Pancreas (tissue), 10 donors: ENCODE measurements around the gene TBX1. TPM values are rescaled to one million over a fixed set of nuclear protein-coding genes. Genes with fewer than 3 reads are reported as not detected.

Experiments used
- ATAC-seq, 4 donors: fragments of 200-7000 bp; cut with Tn5 transposase; one replicate each; pipeline versions ENCODE4 v1.8.0 to v1.9.1; 2020; ENCODE audit warnings: mild to moderate bottlenecking in 4 of 4, moderate library complexity in 4 of 4
- DNase-seq, 6 donors: peaks; one replicate each; pipeline ENCODE4 v3.0.0-alpha.2; 2020
- FAIRE-seq: peaks from 2 replicates; lab custom pipeline; 2012; peaks lifted over from hg19 to GRCh38; lab: Jason Lieb, UNC
- H3K27ac ChIP-seq, 4 donors: fragments of 200-600 bp; sonication (generic); 1 replicate in 3 of 4; 2 replicates in 1 of 4; pipeline versions ENCODE4 v1.5.0 to v1.8.0; 2020
- H3K27me3 ChIP-seq, 4 donors: fragments of 200-600 bp; one replicate each; pipeline ENCODE4 v1.8.0; 2021
- H3K36me3 ChIP-seq, 3 donors: fragments of 200-600 bp; sonication (generic) in 1 of 3; one replicate each; pipeline versions ENCODE4 v1.5.0 to v1.8.0; 2020 to 2021
- H3K4me1 ChIP-seq, 3 donors: fragments of 200-600 bp; one replicate each; pipeline ENCODE4 v1.8.0; 2021
- H3K4me3 ChIP-seq, 4 donors: fragments of 200-600 bp; sonication (generic) in 2 of 4; one replicate each; pipeline versions ENCODE4 v1.5.0 to v1.8.0; 2020 to 2021
- H3K9me3 ChIP-seq, 4 donors: fragments of 200-600 bp; one replicate each; pipeline ENCODE4 v1.8.0; 2021
- CTCF ChIP-seq, 4 donors: fragments of 200-600 bp; sonication (generic) in 3 of 4; IDR thresholded peaks; one replicate each; pipeline versions ENCODE4 v1.5.0 to v1.8.0; 2021; ENCODE audit warnings: antibody characterized with exemption in 4 of 4
- WGBS, 2 donors: extraction: QIAGEN DNeasy Blood & Tissue Kit; methylation state at CpG; one replicate each; pipeline ENCODE4 v1.1.7; 2013; 5-methylcytosine and 5-hydroxymethylcytosine counted together
- intact Hi-C, 3 donors: fragments of 100-400 bp; cut with DNase I; formaldehyde crosslinking; loops; one replicate each; pipeline versions ENCODE4 v1.11.1 to v1.14.2; 2022
- polyA plus RNA-seq, 2 donors: library from polyadenylated mRNA; stranded (reverse); fragments of 200-250 nt; gene quantifications; one replicate each; pipeline ENCODE4 v1.2.3, GENCODE V29; 2013
- total RNA-seq, 6 donors: library from RNA; stranded (reverse); fragmentation: NEBNext Ultra II Directional in 4 of 6; extraction: Animal tissue kit (Norgen Biotek cat#: 25700) in 4 of 6; gene quantifications; one replicate each; pipeline versions ENCODE4 v1.2.1 to v1.2.4, GENCODE V29; 2021 to 2023
- donor health status: healthy with polysubstance abuse.
- donor health status: DM: no; HTN: no; CAD: no; lungs with moderate emphysema.
- donor health status: DM: no; HTN: no; CAD: no.
- donor health status: control.
- donor health status: control.
- donor health status: Bipolar disorder and iron deficiency.
- donor health status: DM: yes; HTN: yes; CAD: no.
- donor health status: DM: no; HTN: no; CAD: no.
- donor health status: DM: no; HTN: no; CAD: no.
- donor health status: DM: yes; HTN: yes; CAD: no.

Gene TBX1
- total RNA-seq (under 1 TPM in 5 of 6 donors, not detected in 1; 0.19 to 0.72 (median 0.28) TPM), polyA plus RNA-seq (1 to 10 TPM in 1 of 2 donors, under 1 TPM in 1; 0.40 to 1.3 TPM)

GRCh38 chr22:19760058-19760950, at the start of gene TBX1:
TSS of gene TBX1 (plus strand) at chr22:19760778. CDS start at chr22:19760844, 66 bp downstream.
- peak within 1 kb of the TSS in 1 of 4 donors; percentile 25 for H3K4me3 ChIP-seq
- ATAC-seq = no peak
- peak in 1 of 6 donors; percentile 33 for DNase-seq
- 6 to 12% methylated on average over 18 to 60 of the region's 79 CpGs for WGBS, 2 donors
- H3K4me1 ChIP-seq = peaks cover 0 to 4% (median 0%) of the 10 kb centered on the region in 3 donors
- no peaks in the 10 kb centered on the region for H3K9me3 ChIP-seq
- TF ChIP-seq CTCF (IDR thresholded peaks at IDR 0.05) = no peak
- no peak within 1 kb of the TSS for H3K27ac ChIP-seq
- intact Hi-C loops = no loop called here
- no peak for FAIRE-seq
- H3K27me3 ChIP-seq = peaks cover 0 to 23% (median 11%) of the 10 kb centered on the region in 4 donors
- H3K36me3 ChIP-seq = no peaks in the 10 kb centered on the region

- DNase-seq = no peak
- no peak overlapping the region for H3K27ac ChIP-seq
- no peaks in the 10 kb centered on the region for H3K36me3 ChIP-seq
- 81 to 85% methylated on average over 13 of the region's 13 CpGs for WGBS, 2 donors
- H3K27me3 ChIP-seq = no peaks in the 10 kb centered on the region
- no peak for TF ChIP-seq CTCF (IDR thresholded peaks at IDR 0.05)
- FAIRE-seq = no peak
- H3K9me3 ChIP-seq = no peaks in the 10 kb centered on the region
- ATAC-seq = no peak
- H3K4me1 ChIP-seq = peaks cover 0 to 3% (median 0%) of the 10 kb centered on the region in 3 donors
- intact Hi-C loops = no loop called here
- no peak overlapping the region for H3K4me3 ChIP-seq
Measured at GRCh38 chr22:19713245-19713644, 47.3 kb upstream of the TBX1 start.

GRCh38 chr22:19713650-19714311, 46.8 kb upstream of the TBX1 start:
- ATAC-seq (peak; percentile 16 to 44 (median 32)), FAIRE-seq (no peak), DNase-seq (peak in 3 of 6 donors; percentile 56 to 79 (median 76))
- no peak for TF ChIP-seq CTCF (IDR thresholded peaks at IDR 0.05)
- intact Hi-C loops = no loop called here
- Histone ChIP-seq H3K36me3 (no peaks in the 10 kb centered on the region), H3K4me3 (peak overlapping the region; percentile 16 to 60 (median 40)), H3K9me3 (no peaks in the 10 kb centered on the region), H3K27ac (no peak overlapping the region), H3K4me1 (peaks cover 0 to 3% (median 0%) of the 10 kb centered on the region in 3 donors), H3K27me3 (no peaks in the 10 kb centered on the region)
- 14 to 17% methylated on average over 31 to 38 of the region's 38 CpGs for WGBS, 2 donors

GRCh38 chr22:19714312-19715187, 46.0 kb upstream of the TBX1 start, which contains the start of gene SEPTIN5:
TSS of gene SEPTIN5 (plus strand) at chr22:19714503. CDS start at chr22:19714589, 86 bp downstream.
- H3K4me3 ChIP-seq = peak within 1 kb of the TSS; percentile 33 to 60 (median 44)

More at GRCh38 chr22:19714312-19715187, 46.0 kb upstream of the TBX1 start, which contains the start of gene SEPTIN5:
- FAIRE-seq = no peak
- H3K36me3 ChIP-seq = no peaks in the 10 kb centered on the region
- intact Hi-C loops = no loop called here
- H3K27me3 ChIP-seq = no peaks in the 10 kb centered on the region
- no peak for TF ChIP-seq CTCF (IDR thresholded peaks at IDR 0.05)
- 1 to 2% methylated on average over 57 to 106 of the region's 106 CpGs for WGBS, 2 donors
- H3K27ac ChIP-seq = no peak within 1 kb of the TSS
- peak in 2 of 6 donors; percentile 15 to 82 for DNase-seq
- H3K4me1 ChIP-seq = peaks cover 0 to 3% (median 0%) of the 10 kb centered on the region in 3 donors
- H3K9me3 ChIP-seq = no peaks in the 10 kb centered on the region
- ATAC-seq = peak in 3 of 4 donors; percentile 10 to 26 (median 11)
